H1 (cell line): ENCODE results near the gene PRR12. TPM values are rescaled to one million over a fixed set of nuclear protein-coding genes. Genes with fewer than 3 reads are reported as not detected.

ENCODE experiments used
- CTCF ChIA-PET: fragments of 300-600 bp; sonication (Branson Sonifier 250); formaldehyde crosslinking; loops from one replicate; lab custom pipeline; 2021; ENCODE audit not compliant: partially characterized antibody; lab: Charles Lee
- POLR2A ChIA-PET: fragments of 300-600 bp; sonication (Branson Sonifier 250); formaldehyde crosslinking; loops from one replicate; lab custom pipeline; 2021; ENCODE audit warnings: inconsistent platforms; ENCODE audit not compliant: partially characterized antibody; lab: Charles Lee
- DNase-seq, 2 experiments: peaks; one replicate each; pipeline versions ENCODE4 v3.0.0 to v3.0.0-alpha.2; 2010 to 2022; ENCODE audit warnings: low spot score in 2 of 2, low read depth in 1 of 2, mixed read lengths in 1 of 2
- FAIRE-seq: peaks from 2 replicates; lab custom pipeline; 2011; peaks lifted over from hg19 to GRCh38; lab: Jason Lieb, UNC
- H2AFZ ChIP-seq: 2 replicates; pipeline ENCODE4 v1.8.1; 2012; ENCODE audit warnings: low read length, inconsistent platforms
- H2AK5ac ChIP-seq: 2 replicates; pipeline ENCODE4 v1.6.1; 2013; ENCODE audit warnings: low read depth, low read length
- H2BK120ac ChIP-seq: replicated peaks from 2 replicates; pipeline ENCODE3; 2013; ENCODE audit warnings: low read depth, low read length, inconsistent platforms
- H2BK12ac ChIP-seq: 2 replicates; pipeline ENCODE4 v1.6.1; 2013; ENCODE audit warnings: low read depth, low read length
- H2BK15ac ChIP-seq: 2 replicates; pipeline ENCODE4 v1.6.1; 2013; ENCODE audit warnings: low read length
- H2BK20ac ChIP-seq: 2 replicates; pipeline ENCODE4 v1.6.1; 2013; ENCODE audit warnings: low read length
- H2BK5ac ChIP-seq: 2 replicates; pipeline ENCODE4 v1.6.1; 2013; ENCODE audit warnings: low read depth, low read length
- H3K14ac ChIP-seq: 2 replicates; pipeline ENCODE4 v1.6.1; 2013; ENCODE audit warnings: inconsistent platforms; ENCODE audit not compliant: insufficient read length
- H3K18ac ChIP-seq: 2 replicates; pipeline ENCODE4 v1.6.1; 2013; ENCODE audit warnings: low read length; ENCODE audit errors: extremely low read depth
- H3K23ac ChIP-seq: 2 replicates; pipeline ENCODE4 v1.6.1; 2013; ENCODE audit warnings: inconsistent platforms; ENCODE audit not compliant: insufficient read length
- H3K23me2 ChIP-seq: 2 replicates; pipeline ENCODE4 v1.6.1; 2013; ENCODE audit warnings: low read depth, low read length
- H3K27ac ChIP-seq: 2 replicates; pipeline ENCODE4 v1.6.1; 2011; ENCODE audit warnings: low read depth, low read length, inconsistent platforms
- H3K27me3 ChIP-seq, 4 experiments: replicated peaks in 1 of 4; 1 replicate in 1 of 4; 2 replicates in 3 of 4; pipeline versions ENCODE4 v1.6.1 to v1.8.1; 2011 to 2013; ENCODE audit warnings: low read length in 3 of 4, mild to moderate bottlenecking in 3 of 4, inconsistent platforms in 2 of 4, mixed read lengths in 2 of 4, moderate library complexity in 1 of 4; ENCODE audit not compliant: control insufficient read depth in 3 of 4, insufficient read depth in 3 of 4; ENCODE audit errors: extremely low read depth in 1 of 4
- H3K36me3 ChIP-seq, 4 experiments: 2 replicates each; pipeline versions ENCODE4 v1.6.1 to v1.8.1; 2011 to 2013; ENCODE audit warnings: mild to moderate bottlenecking in 4 of 4, low read length in 3 of 4, moderate library complexity in 2 of 4, control low read depth in 1 of 4, inconsistent platforms in 1 of 4; ENCODE audit not compliant: insufficient read depth in 4 of 4, control insufficient read depth in 2 of 4
- H3K4ac ChIP-seq: replicated peaks from 2 replicates; pipeline ENCODE3; 2013; ENCODE audit warnings: low read length, low read depth, mixed read lengths, inconsistent platforms; ENCODE audit not compliant: insufficient read length
- H3K4me1 ChIP-seq, 4 experiments: replicated peaks in 1 of 4; 1 replicate in 1 of 4; 2 replicates in 3 of 4; pipeline versions ENCODE4 v1.6.1 to v1.8.1; 2011 to 2013; ENCODE audit warnings: low read length in 3 of 4, inconsistent platforms in 2 of 4, mixed read lengths in 1 of 4; ENCODE audit not compliant: insufficient read depth in 4 of 4, control insufficient read depth in 3 of 4
- H3K4me2 ChIP-seq, 2 experiments: 2 replicates each; pipeline versions ENCODE4 v1.6.1 to v1.8.1; 2011 to 2013; ENCODE audit warnings: low read depth in 2 of 2, low read length in 2 of 2, control low read depth in 1 of 2, inconsistent platforms in 1 of 2, mild to moderate bottlenecking in 1 of 2; ENCODE audit not compliant: insufficient read depth in 1 of 2
- H3K4me3 ChIP-seq, 4 experiments: fragments of 200-600, 300-600 bp in 1 of 4; sonication (generic), shearing (Covaris generic), sonication (Bioruptor Twin) in 1 of 4; 2 replicates each; pipeline versions ENCODE4 v1.5.1 to v1.8.1; 2011 to 2016; ENCODE audit warnings: low read length in 4 of 4, low read depth in 3 of 4, control low read depth in 2 of 4, inconsistent platforms in 2 of 4, mild to moderate bottlenecking in 2 of 4, mixed read lengths in 1 of 4, moderate library complexity in 1 of 4; ENCODE audit not compliant: insufficient read depth in 2 of 4; ENCODE audit errors: extremely low read depth in 1 of 4
- H3K56ac ChIP-seq: replicated peaks from 2 replicates; pipeline ENCODE3; 2013; ENCODE audit warnings: low read depth, mild to moderate bottlenecking, mixed read lengths, low read length, inconsistent platforms; ENCODE audit not compliant: insufficient read length
- H3K79me1 ChIP-seq: 2 replicates; pipeline ENCODE4 v1.6.1; 2013; ENCODE audit warnings: low read depth, low read length, control low read depth
- H3K79me2 ChIP-seq, 2 experiments: 2 replicates each; pipeline versions ENCODE4 v1.6.1 to v1.8.1; 2012 to 2013; ENCODE audit warnings: low read length in 2 of 2, mild to moderate bottlenecking in 2 of 2, inconsistent platforms in 1 of 2; ENCODE audit not compliant: insufficient read depth in 2 of 2, control insufficient read depth in 1 of 2
- H3K9ac ChIP-seq, 4 experiments: replicated peaks in 1 of 4; 1 replicate in 1 of 4; 2 replicates in 3 of 4; pipeline versions ENCODE4 v1.6.1 to v1.8.1; 2011 to 2013; ENCODE audit warnings: low read depth in 3 of 4, low read length in 3 of 4, control low read depth in 2 of 4, mild to moderate bottlenecking in 2 of 4, moderate library complexity in 2 of 4, inconsistent platforms in 1 of 4; ENCODE audit errors: extremely low read depth in 1 of 4
- H3K9me3 ChIP-seq, 2 experiments: 2 replicates each; pipeline versions ENCODE4 v1.6.1 to v1.8.1; 2012 to 2013; ENCODE audit warnings: mild to moderate bottlenecking in 2 of 2, moderate library complexity in 2 of 2, control low read depth in 1 of 2, inconsistent platforms in 1 of 2, low read depth in 1 of 2, low read length in 1 of 2, mixed read lengths in 1 of 2; ENCODE audit not compliant: insufficient read depth in 2 of 2
- H4K20me1 ChIP-seq, 2 experiments: replicated peaks in 1 of 2; 2 replicates each; pipeline versions ENCODE3 to v1.8.1; 2011 to 2013; ENCODE audit warnings: inconsistent platforms in 2 of 2, low read length in 2 of 2, mild to moderate bottlenecking in 1 of 2; ENCODE audit not compliant: insufficient read depth in 2 of 2, control insufficient read depth in 1 of 2
- H4K5ac ChIP-seq: 2 replicates; pipeline ENCODE4 v1.6.1; 2013; ENCODE audit warnings: low read length, low read depth, mixed read lengths, inconsistent platforms; ENCODE audit not compliant: insufficient read length
- H4K8ac ChIP-seq: 2 replicates; pipeline ENCODE4 v1.8.0; 2013; ENCODE audit warnings: mild to moderate bottlenecking, moderate library complexity, low read length, inconsistent platforms; ENCODE audit not compliant: insufficient read depth; ENCODE audit errors: extremely low read depth
- H4K91ac ChIP-seq: replicated peaks from 2 replicates; pipeline ENCODE3; 2013; ENCODE audit warnings: low read length, mixed read lengths, inconsistent platforms; ENCODE audit not compliant: insufficient read length
- BRCA1 ChIP-seq: IDR thresholded peaks from 2 replicates; pipeline ENCODE4 v1.6.1; 2012; ENCODE audit warnings: low read depth, low read length, improper control_type of control experiment
- CBX5 ChIP-seq: fragments of 300-800, 300-1000 bp; sonication (generic); IDR thresholded peaks from 2 replicates; pipeline ENCODE4 v1.7.1; 2016; ENCODE audit warnings: antibody characterized with exemption, low read length, low read depth
- EP300 ChIP-seq, 2 experiments: IDR thresholded peaks; 1 replicate in 1 of 2; 2 replicates in 1 of 2; pipeline ENCODE4 v1.6.1; 2011 to 2012; ENCODE audit warnings: low read depth in 2 of 2, low read length in 2 of 2, mild to moderate bottlenecking in 2 of 2, borderline replicate concordance in 1 of 2, inconsistent platforms in 1 of 2, moderate library complexity in 1 of 2
- KDM4A ChIP-seq: IDR thresholded peaks from one replicate; pipeline ENCODE4 v1.7.1; 2012; ENCODE audit warnings: low read depth, mild to moderate bottlenecking, moderate library complexity, low read length, inconsistent platforms; ENCODE audit not compliant: severe bottlenecking
- POLR2A ChIP-seq, 2 experiments: IDR thresholded peaks; 1 replicate in 1 of 2; 2 replicates in 1 of 2; pipeline ENCODE4 v1.6.1; 2011; ENCODE audit warnings: low read depth in 2 of 2, low read length in 2 of 2, mild to moderate bottlenecking in 2 of 2; ENCODE audit errors: control extremely low read depth in 1 of 2
- POLR2AphosphoS5 ChIP-seq: IDR thresholded peaks from 2 replicates; pipeline ENCODE4 v1.6.1; 2011; ENCODE audit warnings: low read depth, low read length
- RNF2 ChIP-seq: fragments of 200-900, 300-1000 bp; sonication (generic); IDR thresholded peaks from 2 replicates; pipeline ENCODE4 v1.7.1; 2016; ENCODE audit warnings: borderline replicate concordance, low read depth, mild to moderate bottlenecking, antibody characterized with exemption, low read length; ENCODE audit not compliant: poor library complexity, severe bottlenecking; ENCODE audit errors: missing control alignments
- RXRA ChIP-seq: IDR thresholded peaks from 2 replicates; pipeline ENCODE4 v1.6.1; 2011; ENCODE audit warnings: low read depth, mild to moderate bottlenecking, low read length, moderate library complexity; ENCODE audit not compliant: insufficient read depth
- SAP30 ChIP-seq: fragments of 300-600 bp; sonication (generic); IDR thresholded peaks from 2 replicates; pipeline ENCODE4 v1.7.1; 2012; ENCODE audit warnings: low read length, moderate library complexity, mild to moderate bottlenecking, inconsistent platforms; ENCODE audit not compliant: insufficient read depth, insufficient replicate concordance
- SIN3A ChIP-seq, 2 experiments: IDR thresholded peaks in 1 of 2; conservative IDR thresholded peaks in 1 of 2; 2 replicates each; pipeline ENCODE4 v1.6.1; 2011 to 2012; ENCODE audit warnings: low read length in 2 of 2, improper control_type of control experiment in 1 of 2, low read depth in 1 of 2, mild to moderate bottlenecking in 1 of 2
- SIRT6 ChIP-seq: IDR thresholded peaks from one replicate; pipeline ENCODE4 v1.7.1; 2012; ENCODE audit warnings: low read length, inconsistent platforms
- SIX5 ChIP-seq: IDR thresholded peaks from 2 replicates; pipeline ENCODE4 v1.6.1; 2011; ENCODE audit warnings: mild to moderate bottlenecking, low read depth, low read length
- YY1 ChIP-seq: IDR thresholded peaks from 2 replicates; pipeline ENCODE4 v1.6.1; 2011; ENCODE audit warnings: low read depth, mild to moderate bottlenecking, low read length
- ZNF274 ChIP-seq: IDR thresholded peaks from 2 replicates; pipeline ENCODE4 v1.7.0; 2012; ENCODE audit warnings: low read length, borderline replicate concordance; ENCODE audit errors: extremely low read depth
- WGBS, 2 experiments: shearing (Covaris generic) in 1 of 2; methylation state at CpG; one replicate each; pipeline versions ENCODE4 v1.1.6 to v1.1.7; 2013 to 2015; ENCODE audit warnings: low lambda C conversion rate in 2 of 2, mixed read lengths in 2 of 2, inconsistent platforms in 1 of 2, low coverage in 1 of 2, missing lambda C conversion rate in 1 of 2; ENCODE audit not compliant: insufficient replicate concordance in 2 of 2, insufficient coverage in 1 of 2, insufficient read length in 1 of 2; ENCODE audit errors: extremely low coverage in 1 of 2, missing lambda C conversion rate in 1 of 2; 5-methylcytosine and 5-hydroxymethylcytosine counted together
- polyA plus RNA-seq, 7 experiments: library from polyadenylated mRNA; depleted of rRNA in 3 of 7; stranded (reverse) in 5 of 7; unstranded in 2 of 7; fragments of >200 nt in 5 of 7; fragments of 200-250 nt in 2 of 7; gene quantifications; 1 replicate in 5 of 7; 2 replicates in 1 of 7; 4 replicates in 1 of 7; pipeline versions ENCODE4 v1.2.1 to v1.2.3, GENCODE V29; 2011 to 2013; ENCODE audit warnings: missing spikeins in 2 of 7, mixed read lengths in 2 of 7
- total RNA-seq: library from RNA; stranded (reverse); fragmentation: NEBNext Ultra II Directional; extraction: Animal tissue kit (Norgen Biotek cat#: 25700); gene quantifications from 2 replicates; pipeline ENCODE4 v1.2.1, GENCODE V29; 2021

The PRR12 gene
- total and polyA plus RNA-seq, 2 of the 8 experiments (the other 6 are each of a cell fraction or from before 2014, with no cell fraction given), result 2.5 to 59.4 TPM

DNA sequence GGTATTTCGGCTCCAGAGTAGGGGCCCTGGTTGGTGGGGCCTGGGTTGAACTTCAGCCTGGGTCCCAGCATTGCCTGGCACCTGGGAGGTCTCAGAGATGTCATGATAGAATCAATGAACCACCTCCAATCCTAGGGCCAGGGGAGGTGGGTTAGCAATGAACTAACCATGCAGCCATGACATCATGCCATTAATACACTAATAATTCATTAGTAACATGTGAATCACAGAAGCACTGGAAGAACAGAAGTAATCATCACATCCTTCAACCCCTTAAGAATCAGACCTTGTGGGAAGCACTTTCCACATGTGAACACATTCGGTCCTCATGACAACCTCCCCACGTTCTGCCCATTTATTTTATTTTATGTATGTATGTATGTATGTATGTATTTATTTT, 17.6 kb upstream of the PRR12 start:
- Histone ChIP-seq H3K36me3 (peaks cover 0 to 8% (median 4%) of the 10 kb centered on the region in 4 experiments; a peak in 4 of 8 replicates), H3K18ac (no peak overlapping the region), H3K56ac (no peak overlapping the region), H4K5ac (no peak overlapping the region), H3K4me3 (no peak overlapping the region), H2AFZ (no peak overlapping the region), H3K27ac (no peak overlapping the region), H4K91ac (no peak overlapping the region), H2AK5ac (no peak overlapping the region), H3K79me1 (peaks cover 2% of the 10 kb centered on the region; the same call in 1 of the 2 replicates), H2BK20ac (no peak overlapping the region), H3K4me1 (peaks cover 2 to 5% (median 4%) of the 10 kb centered on the region in 4 experiments; a peak in 5 of 7 replicates), H4K8ac (no peak overlapping the region), H4K20me1 (peaks cover 8 to 10% of the 10 kb centered on the region in 2 experiments), H3K14ac (no peak overlapping the region), H3K9me3 (no peaks in the 10 kb centered on the region), H3K9ac (no peak overlapping the region), H3K4me2 (no peak overlapping the region), H2BK120ac (no peak overlapping the region), H3K27me3 (no peaks in the 10 kb centered on the region), H3K79me2 (peaks cover 0 to 41% of the 10 kb centered on the region in 2 experiments; a peak in 2 of 4 replicates), H3K4ac (no peak overlapping the region), H3K23ac (no peak overlapping the region), H2BK5ac (no peak overlapping the region), H2BK12ac (no peak overlapping the region), H2BK15ac (no peak overlapping the region), H3K23me2 (no peaks in the 10 kb centered on the region)
- ChIA-PET CTCF (interaction anchor here (0.6 to 8.1 kb wide), 7 partner anchors 19 to 95 kb away, joined by 3 to 240 read pairs (median 4); no protein-coding TSS in a partner anchor), POLR2A (interaction anchor here (0.7 to 4.8 kb wide), 4 partner anchors 13 to 128 kb away, joined by 3 to 22 read pairs (median 4); partner anchors contain the start of gene RPS11)
- FAIRE-seq (no peak), DNase-seq (no peak)
- WGBS, 2 experiments, result 99% methylated on average over 3 of the region's 3 CpGs; no CpG with 5 or more reads in 1 of the 2 experiments
- no peak for TF ChIP-seq SIN3A (conservative IDR thresholded peaks at IDR 0.05 in 1 of 2, IDR thresholded peaks at IDR 0.05 in 1 of 2; ENCODE audit: low read depth in 1 of 2, low read length in 2 of 2)
- no peak for TF ChIP-seq SIX5
- no peak for TF ChIP-seq BRCA1
- no peak for TF ChIP-seq RNF2
- no peak for TF ChIP-seq KDM4A
- TF ChIP-seq ZNF274, result no peak
- TF ChIP-seq POLR2AphosphoS5, result no peak
- TF ChIP-seq YY1, result no peak
- TF ChIP-seq EP300 (IDR thresholded peaks at IDR 0.05; ENCODE audit: borderline replicate concordance in 1 of 2, low read depth in 2 of 2, low read length in 2 of 2), result no peak
- TF ChIP-seq RXRA, result no peak
- TF ChIP-seq CBX5, result no peak
- TF ChIP-seq SAP30, result no peak
- no peak for TF ChIP-seq POLR2A (IDR thresholded peaks at IDR 0.05; ENCODE audit: control extremely low read depth in 1 of 2, low read depth in 2 of 2, low read length in 2 of 2)
- no peak for TF ChIP-seq SIRT6
